SIG-M5 (cell line): ENCODE data around the gene AMH.

Source experiments
- DNase-seq: peaks from one replicate; lab custom pipeline; 2025; lab: John Stamatoyannopoulos, UW

AMH gene

DNA sequence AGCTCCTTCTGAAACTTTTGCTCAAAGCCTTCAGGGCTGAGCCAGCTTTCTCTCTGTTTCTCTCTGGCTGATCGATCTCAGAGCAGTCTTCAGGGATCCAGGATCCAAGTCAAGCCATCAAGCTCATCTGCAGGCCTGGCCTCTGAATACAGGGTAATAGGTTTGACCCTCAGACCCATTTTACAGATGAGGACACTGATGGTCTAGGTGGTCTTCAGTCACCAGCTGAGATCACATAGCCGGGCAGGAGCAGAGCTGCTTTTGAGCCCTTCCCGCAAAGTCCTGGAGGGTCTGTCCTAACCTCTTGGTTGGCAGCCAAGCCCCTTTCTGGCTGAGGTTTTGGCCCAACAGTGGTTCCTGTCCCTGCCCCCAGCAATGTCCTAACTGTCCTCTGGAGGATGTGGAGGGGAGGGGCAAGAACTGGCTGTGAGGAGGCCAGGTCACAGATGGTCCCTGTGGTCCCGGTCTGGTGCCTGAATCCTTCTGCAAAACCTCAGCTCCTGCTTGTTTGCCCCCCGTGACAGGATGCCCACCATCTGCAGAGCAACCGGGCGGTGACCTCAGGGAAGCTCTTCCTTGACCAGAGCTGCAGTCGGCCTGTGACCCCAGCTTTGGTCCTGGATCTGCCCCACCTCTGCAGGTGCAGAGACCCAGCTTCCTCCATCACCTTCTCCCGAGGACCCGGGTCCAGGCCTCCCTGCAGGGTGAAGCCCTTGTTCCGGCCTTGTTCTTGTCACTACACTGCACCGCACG is 38.6 kb downstream of the AMH start:
- no peak for DNase-seq

DNA sequence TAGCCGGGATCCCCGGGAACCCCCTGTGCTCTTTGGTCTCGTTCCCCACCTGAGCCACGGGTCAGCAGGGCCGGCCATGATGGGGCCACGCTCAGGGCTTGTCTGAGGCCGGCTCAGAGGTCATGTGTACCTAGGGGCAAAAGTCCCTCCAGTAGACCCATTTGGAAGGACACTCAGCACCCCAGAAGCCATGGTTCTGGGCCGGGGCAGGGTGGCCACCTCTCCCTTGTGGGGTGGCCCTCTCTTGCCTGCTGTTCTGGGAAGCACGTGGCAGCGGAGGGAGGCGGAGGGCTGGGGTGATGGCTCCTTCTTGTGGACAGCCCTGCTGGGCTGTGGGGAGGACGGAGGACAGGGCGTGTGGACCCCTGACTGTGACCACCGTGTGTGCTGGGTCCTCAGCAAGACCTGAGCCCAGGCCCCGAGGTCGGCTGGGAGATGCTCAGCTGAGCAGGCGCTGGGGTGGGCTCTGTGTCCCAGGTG is 39.3 kb downstream of the AMH start:
- no peak for DNase-seq

DNA sequence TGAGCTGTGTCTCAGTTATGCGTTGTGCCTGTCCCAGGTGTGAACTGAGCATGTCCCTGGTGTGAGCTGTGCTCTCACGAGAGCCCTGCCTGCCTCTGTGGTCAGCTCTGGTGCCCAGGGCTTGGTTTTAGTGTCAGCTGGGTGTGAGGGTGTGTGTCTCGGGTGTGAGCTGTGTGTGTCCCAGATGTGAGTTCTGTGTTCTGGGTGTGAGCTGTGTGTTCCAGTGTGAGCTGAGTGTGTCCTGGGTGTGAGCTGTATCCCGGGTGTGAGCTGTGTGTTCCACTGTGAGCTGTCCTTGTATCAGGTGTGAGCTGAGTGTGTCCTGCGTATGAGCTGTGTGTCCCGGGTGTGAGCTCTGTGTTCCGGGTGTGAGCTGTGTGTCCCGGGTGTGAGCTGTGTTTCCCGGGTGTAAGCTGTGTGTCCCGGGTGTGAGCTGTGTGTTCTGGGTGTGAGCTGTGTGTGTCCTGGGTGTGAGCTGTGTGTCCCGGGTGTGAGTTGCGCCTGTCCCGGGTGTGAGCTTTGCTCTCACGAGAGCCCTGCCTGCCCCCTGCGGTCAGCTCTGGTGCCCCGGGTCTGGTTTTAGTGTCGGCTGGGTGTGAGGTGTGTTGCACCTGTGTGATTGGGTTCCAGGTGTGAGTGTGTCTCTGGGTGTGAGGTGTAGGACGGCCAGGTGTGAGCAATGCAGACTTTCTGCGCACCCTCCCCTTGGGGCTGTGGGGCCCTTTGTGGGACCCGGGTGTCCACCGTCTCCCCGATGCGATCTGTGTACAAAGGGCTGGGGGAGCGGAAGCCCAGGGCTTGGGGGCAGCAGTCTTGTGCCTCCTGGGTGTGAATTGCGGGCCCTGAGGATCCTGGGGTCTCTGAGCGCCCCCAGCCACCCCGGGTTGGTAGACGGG is 39.9 kb downstream of the AMH start:
- DNase-seq: no peak

DNA sequence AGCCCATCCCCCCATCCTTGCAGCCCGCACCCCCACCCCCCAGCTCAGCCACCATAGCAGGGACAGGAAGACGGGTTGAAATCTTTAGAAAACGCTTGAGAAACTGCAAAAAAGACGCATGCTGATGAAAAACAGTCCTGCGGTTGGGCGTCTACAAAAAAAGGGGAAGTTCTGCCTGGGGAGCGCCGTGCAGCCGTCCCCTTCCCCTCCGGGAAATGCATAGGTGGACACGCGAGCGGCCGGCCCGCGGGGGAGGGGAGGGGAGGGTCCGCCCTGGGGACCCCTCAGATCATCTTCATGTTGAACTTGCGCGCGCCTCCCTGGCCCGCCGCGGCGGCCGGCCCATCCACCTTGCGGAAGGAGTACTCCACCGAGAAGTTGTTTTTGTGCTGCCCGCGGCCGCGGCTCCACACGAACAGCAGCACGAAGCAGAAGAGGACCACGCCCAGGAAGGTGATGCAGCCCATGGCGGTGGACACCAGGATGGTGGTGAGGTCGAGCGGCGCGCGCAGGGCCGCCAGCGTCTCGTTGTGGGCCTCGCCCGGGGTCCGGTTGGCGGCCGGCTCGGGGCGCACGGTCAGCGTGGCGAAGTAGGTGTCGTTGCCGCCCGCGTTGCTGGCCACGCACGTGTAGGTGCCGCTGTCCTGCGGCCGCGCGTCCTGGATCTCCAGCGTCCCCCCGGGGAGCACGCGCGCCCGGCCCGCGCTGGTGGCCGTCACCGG is 40.8 kb downstream of the AMH start:
- peak; percentile 84 for DNase-seq

DNA sequence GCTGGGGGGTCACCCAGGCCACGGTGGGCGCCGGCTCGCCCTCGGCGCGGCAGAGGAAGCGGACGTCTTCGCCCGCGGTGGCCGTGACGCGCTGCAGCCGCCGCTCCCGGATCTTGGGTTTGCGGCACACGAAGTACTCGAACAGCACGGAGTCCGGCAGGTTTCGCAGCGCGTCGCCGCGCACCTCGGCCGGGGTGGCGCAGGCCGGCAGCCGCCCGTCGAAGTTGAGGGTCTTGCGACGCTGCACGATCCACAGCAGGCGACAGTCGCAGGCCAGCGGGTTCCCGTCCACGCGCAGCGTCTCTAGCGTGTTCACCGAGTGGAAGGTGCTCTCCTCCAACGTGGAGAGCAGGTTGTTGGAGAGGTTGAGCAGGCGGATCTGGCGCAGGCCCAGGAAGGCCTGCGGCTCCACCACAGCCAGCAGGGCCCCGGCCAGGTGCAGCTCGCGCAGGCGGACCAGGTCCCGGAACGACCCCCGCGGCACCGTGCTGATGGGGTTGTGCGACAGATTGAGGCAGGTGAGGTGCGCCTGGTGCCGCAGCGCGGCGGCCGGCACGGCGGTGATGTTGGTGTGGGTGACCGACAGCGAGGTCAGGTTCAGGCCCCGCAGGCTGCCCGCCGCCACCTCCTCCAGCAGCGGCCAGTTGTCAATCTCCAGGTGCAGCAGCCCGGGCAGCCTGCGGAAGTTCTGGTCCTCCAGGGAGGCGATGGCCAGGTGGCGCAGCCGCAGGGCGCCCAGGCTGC is 41.5 kb downstream of the AMH start:
- DNase-seq: no peak

DNA sequence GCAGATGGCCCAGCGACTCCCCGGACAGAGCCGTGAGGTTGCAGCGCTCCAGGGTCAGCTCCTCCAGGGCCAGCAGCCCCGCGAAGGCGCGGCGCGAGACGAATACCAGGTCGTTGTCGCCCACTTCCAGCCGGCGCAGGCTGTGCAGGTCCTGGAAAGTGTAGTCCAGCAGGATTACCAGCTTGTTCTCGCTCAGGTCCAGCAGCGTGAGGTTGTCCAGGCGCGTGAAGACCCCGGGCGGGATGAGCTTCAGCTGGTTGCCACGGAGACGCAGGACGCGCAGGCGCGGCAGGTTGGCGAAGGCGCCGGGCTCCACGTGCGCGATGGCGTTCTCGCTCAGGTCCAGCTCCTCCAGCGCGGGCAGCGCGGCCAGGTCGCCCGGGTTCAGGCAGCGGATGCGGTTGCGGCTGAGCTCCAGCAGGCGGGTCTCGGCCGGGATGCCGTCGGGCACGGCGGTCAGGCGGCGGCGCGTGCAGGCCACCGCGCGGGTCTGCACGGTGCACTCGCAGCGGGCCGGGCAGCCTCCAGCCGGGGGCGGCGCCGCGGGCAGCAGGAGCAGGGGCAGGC is 42.1 kb downstream of the AMH start:
- DNase-seq: no peak

DNA sequence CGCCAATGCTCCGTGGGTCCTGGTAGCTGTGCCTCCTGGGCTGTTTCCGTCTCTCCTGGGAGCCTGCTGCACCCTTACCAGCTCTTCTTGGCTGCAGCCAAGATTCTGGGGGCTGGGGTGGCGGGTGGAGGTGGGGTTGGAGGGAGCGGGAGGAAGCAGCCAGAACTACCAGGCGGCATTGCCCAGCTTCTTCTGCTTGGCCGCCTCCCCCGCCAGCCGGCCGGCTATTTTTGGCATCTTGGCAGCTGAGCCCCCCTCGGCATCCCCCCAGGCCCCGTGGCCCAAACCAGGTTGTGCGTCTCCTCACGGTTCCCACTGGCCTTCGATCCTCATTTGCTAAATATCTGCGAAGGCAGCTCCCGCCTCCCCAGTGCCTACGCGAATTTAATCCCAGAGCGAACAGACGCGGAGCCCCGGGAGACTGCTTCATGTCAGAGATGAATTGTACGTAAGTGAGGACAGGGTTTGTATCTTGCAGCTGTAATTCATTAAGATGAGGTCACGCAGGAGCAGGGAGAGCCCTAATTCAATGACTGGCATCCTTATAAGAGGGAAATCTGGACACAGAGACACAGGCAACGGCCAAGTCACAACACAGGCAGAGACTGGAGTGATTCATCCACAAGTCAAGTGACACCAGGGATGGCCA is 45.7 kb downstream of the AMH start:
- no peak for DNase-seq

DNA sequence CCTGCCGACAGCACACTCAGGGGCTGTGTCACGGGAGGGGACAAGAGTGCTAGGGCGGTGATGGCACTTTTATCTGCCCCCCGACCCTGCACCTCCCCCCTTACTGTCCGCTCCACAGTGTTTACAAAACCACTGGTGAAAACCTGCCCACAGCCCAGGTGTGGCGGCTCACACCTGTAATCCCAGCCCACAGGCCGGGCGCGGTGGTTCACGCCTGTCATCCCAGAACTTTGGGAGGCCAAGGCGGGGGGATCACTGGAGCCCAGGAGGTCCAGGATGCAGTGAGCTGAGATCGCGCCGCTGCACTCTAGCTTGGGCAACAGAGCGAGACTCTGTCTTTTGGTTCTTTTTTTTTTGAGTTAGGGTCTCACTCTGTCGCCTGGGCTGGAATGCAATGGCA is 47.0 kb downstream of the AMH start:
- DNase-seq: no peak

DNA sequence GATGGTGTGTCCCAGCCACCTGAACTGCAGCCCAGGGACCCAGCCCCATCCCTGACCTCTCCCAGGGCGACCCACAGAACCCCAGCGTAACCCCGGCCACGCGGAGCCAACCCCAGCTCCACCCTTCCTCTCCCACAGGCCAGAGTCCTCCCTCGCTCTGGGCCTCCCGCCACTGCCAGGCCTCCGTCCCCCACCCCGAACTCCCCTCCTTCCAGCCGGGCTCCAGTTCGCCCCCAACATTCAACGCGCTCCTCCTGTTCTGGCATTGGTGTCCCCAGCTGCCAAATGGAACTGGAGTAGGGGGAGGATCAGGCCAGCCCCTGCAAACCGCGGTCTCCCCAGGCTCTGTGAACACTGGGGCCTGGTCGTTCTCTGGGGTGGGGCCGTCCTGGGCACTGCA is 51.4 kb downstream of the AMH start:
- no peak for DNase-seq
